NT2/D1 (cell line): Measurements from ENCODE around the gene PLEKHA6.

ENCODE experiments used
- DNase-seq: peaks from one replicate; pipeline ENCODE4 v3.0.0-alpha.2; 2011; ENCODE audit warnings: low read depth, low spot score
- H3K27me3 ChIP-seq: 2 replicates; pipeline ENCODE4 v1.6.0; 2011; ENCODE audit warnings: mild to moderate bottlenecking; ENCODE audit not compliant: insufficient read length, insufficient read depth
- H3K36me3 ChIP-seq: 2 replicates; pipeline ENCODE4 v1.6.1; 2011; ENCODE audit warnings: mild to moderate bottlenecking, low read length, mixed read lengths; ENCODE audit not compliant: insufficient read depth, insufficient read length
- H3K4me1 ChIP-seq: 2 replicates; pipeline ENCODE4 v1.5.1; 2011; ENCODE audit not compliant: insufficient read depth, insufficient read length
- H3K4me3 ChIP-seq: 2 replicates; pipeline ENCODE4 v1.5.1; 2011; ENCODE audit warnings: low read depth; ENCODE audit not compliant: insufficient read length
- H3K9ac ChIP-seq: 2 replicates; pipeline ENCODE4 v1.6.0; 2011; ENCODE audit warnings: low read depth; ENCODE audit not compliant: insufficient read length
- H3K9me3 ChIP-seq: 2 replicates; pipeline ENCODE4 v1.5.1; 2011; ENCODE audit warnings: mild to moderate bottlenecking, low read length; ENCODE audit not compliant: insufficient read depth
- SUZ12 ChIP-seq: IDR thresholded peaks from 2 replicates; pipeline ENCODE4 v1.6.1; 2011; ENCODE audit not compliant: insufficient read length, insufficient read depth; ENCODE audit errors: extremely low read depth
- YY1 ChIP-seq: IDR thresholded peaks from 2 replicates; pipeline ENCODE4 v1.6.1; 2011; ENCODE audit not compliant: insufficient read length, insufficient read depth
- ZNF274 ChIP-seq: IDR thresholded peaks from 2 replicates; pipeline ENCODE4 v1.6.1; 2011; ENCODE audit warnings: mild to moderate bottlenecking, low read depth, low read length

PLEKHA6 gene

DNA sequence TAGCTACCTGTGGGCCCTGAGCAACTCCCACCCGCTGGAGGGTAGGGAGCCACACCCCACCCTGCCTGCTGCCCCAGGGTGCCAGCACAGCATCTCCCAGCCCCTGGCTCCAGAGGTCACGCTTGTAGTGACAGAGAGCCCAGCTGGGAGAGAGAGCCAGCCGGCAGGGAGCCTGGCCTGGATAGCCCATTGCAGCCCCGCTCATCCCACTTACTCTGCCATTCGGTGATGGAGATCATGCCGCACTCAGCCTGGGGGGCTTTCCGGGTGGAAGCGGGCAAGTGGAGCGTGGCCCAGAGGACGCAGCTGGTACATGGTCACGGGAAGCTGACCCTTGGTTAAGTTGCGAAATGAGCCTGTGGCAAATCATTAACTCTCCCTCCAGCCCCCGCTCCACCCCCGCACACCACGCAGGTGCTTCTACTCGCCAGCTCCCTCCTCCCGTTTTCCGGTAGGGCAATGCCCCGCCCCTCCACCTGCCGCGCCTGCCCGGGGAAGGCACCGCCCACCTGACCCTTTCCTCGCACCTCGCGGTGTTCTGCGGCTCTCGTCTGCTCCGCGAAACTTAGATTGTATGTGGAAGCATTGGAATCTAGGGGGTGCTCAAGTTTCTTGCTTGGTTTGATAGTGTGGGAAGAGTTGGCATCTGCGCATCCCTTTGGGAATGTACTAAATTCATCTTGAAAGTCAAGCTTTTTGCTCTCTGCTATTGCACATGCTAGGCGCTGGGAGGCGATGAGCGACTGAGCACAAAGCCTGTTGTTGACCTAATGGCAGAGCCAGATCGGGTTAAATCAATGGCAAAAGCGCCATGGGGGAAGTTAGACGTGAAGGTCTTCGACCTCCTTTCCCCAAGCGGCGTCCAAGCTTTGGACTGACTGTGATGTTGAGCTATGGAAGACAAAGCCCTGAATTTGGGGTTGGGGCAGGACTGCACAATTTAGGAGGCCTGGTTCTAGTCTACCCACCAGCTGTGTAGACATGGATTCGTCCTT lies 145.8 kb downstream of the PLEKHA6 start, which contains the start of gene GOLT1A:
Gene GOLT1A (minus strand): TSS at position 321 of the 995 bp plus-strand sequence. CDS start 82 bp downstream, at position 239.
- H3K9ac ChIP-seq: peak within 1 kb of the TSS; percentile 29
- no peaks in the 10 kb centered on the region for H3K9me3 ChIP-seq
- H3K27me3 ChIP-seq: peaks cover 6% of the 10 kb centered on the region
- DNase-seq: peak; percentile 87
- H3K4me1 ChIP-seq: peaks cover 5% of the 10 kb centered on the region
- TF ChIP-seq SUZ12 (no peak), ZNF274 (no peak), YY1 (no peak)
- H3K4me3 ChIP-seq: no peak within 1 kb of the TSS
- no peaks in the 10 kb centered on the region for H3K36me3 ChIP-seq

DNA sequence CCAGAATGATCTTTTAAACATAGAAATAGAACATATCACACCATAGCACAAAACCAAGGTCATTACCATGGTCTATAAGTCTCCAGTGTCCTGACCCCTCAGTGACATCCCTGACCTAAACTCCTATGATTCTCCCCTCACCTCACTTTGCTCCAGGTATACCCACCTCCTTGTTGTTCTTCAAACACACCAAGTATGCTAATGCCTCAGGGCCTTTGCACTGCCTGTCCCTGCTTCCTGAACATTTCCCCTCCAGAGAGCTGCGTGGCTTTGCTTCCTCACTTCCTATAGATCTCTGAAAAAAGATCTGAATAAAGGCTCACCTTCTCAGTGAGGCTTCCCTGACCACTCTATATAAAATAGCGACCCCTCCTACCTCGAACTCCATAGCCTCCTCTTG lies 147.0 kb downstream of the PLEKHA6 start:
- no peak overlapping the region for H3K4me3 ChIP-seq
- H3K36me3 ChIP-seq: no peaks in the 10 kb centered on the region
- peaks cover 6% of the 10 kb centered on the region for H3K27me3 ChIP-seq
- DNase-seq: no peak
- H3K9me3 ChIP-seq: no peaks in the 10 kb centered on the region
- H3K4me1 ChIP-seq: peaks cover 5% of the 10 kb centered on the region
- H3K9ac ChIP-seq: no peak overlapping the region
- no peak for TF ChIP-seq SUZ12
- no peak for TF ChIP-seq YY1
- TF ChIP-seq ZNF274: no peak

- Histone ChIP-seq H3K4me1 (peaks cover 5% of the 10 kb centered on the region), H3K27me3 (peaks cover 12% of the 10 kb centered on the region), H3K36me3 (no peaks in the 10 kb centered on the region), H3K9me3 (no peaks in the 10 kb centered on the region), H3K4me3 (no peak overlapping the region), H3K9ac (no peak overlapping the region)
- no peak for DNase-seq
- no peak for TF ChIP-seq ZNF274
- no peak for TF ChIP-seq YY1
- TF ChIP-seq SUZ12: no peak
These were observed 148.7 kb downstream of the PLEKHA6 start for GRCh38 chr1:204211046-204211445.

DNA sequence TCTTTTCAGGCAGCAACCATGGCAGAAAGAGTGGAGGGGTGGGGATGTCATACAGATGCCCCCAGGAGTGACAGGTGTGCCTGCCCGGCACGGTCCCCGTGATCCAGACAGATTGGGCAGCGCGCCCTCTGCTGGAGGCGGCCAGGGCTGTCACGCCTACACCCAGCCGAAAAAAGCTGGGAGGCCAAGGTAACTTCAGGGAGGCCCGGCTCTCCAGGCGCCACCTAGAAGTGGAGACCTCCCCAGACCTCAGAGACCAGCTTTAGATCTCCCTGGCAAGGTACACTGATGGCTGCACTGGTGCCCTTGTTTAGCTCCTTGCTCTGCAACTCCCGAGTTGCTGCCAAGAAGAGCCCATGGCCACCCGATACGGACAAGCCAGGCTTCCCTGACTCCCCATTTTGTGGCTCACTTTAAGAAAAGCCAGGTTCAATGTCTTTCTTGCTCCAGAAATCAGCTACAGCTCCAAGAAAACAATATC lies 152.6 kb downstream of the PLEKHA6 start:
- Histone ChIP-seq H3K4me1 (no peaks in the 10 kb centered on the region), H3K9ac (no peak overlapping the region), H3K27me3 (peaks cover 6% of the 10 kb centered on the region), H3K36me3 (no peaks in the 10 kb centered on the region), H3K9me3 (no peaks in the 10 kb centered on the region), H3K4me3 (no peak overlapping the region)
- no peak for TF ChIP-seq ZNF274
- DNase-seq: peak; percentile 62

DNA sequence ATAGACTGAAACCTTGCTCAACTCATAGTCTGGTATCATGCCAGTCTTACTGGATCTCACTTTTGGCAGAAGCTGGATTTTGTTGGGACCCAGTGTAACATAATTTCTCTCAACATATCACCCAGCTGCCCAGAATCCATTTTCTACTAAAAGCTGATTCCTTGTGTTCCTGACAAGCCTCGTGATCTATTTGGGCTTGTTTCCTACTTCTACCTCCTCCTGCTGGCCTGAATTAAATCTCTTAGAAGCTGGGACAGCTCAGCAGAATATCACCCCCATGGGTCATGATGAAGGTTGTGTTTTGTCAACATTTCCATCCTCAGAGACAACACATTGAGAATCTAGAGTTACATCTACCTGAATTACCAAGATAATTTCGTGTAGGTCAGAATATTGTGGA lies 153.6 kb downstream of the PLEKHA6 start:
- Histone ChIP-seq H3K4me1 (no peaks in the 10 kb centered on the region), H3K27me3 (peaks cover 6% of the 10 kb centered on the region), H3K9ac (no peak overlapping the region), H3K4me3 (no peak overlapping the region), H3K9me3 (no peaks in the 10 kb centered on the region), H3K36me3 (no peaks in the 10 kb centered on the region)
- TF ChIP-seq YY1 (no peak), ZNF274 (no peak), SUZ12 (no peak)
- DNase-seq: no peak

DNA sequence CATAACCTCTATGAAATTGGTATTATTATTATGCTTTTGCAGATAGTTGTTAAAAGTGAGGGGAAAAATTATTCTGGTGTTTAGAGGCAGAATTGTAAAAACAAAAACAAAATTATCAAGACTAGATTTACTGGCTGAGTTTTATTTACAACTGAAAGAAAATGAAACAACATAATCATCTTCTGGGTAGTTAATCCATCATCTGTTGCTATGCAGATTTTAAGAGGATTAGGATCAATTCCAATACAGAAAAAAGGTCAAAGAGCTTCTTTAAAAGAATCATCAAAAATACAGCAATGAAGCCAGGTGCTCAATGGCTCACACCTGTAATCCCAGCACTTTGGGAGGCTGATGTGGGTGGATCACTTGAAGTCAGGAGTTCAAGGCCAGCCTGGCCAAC lies 154.2 kb downstream of the PLEKHA6 start:
- Histone ChIP-seq H3K9me3 (no peaks in the 10 kb centered on the region), H3K4me1 (no peaks in the 10 kb centered on the region), H3K36me3 (no peaks in the 10 kb centered on the region), H3K9ac (no peak overlapping the region), H3K27me3 (peaks cover 6% of the 10 kb centered on the region), H3K4me3 (no peak overlapping the region)
- DNase-seq: no peak
- TF ChIP-seq ZNF274: no peak
- TF ChIP-seq SUZ12: no peak
- TF ChIP-seq YY1: no peak

DNA sequence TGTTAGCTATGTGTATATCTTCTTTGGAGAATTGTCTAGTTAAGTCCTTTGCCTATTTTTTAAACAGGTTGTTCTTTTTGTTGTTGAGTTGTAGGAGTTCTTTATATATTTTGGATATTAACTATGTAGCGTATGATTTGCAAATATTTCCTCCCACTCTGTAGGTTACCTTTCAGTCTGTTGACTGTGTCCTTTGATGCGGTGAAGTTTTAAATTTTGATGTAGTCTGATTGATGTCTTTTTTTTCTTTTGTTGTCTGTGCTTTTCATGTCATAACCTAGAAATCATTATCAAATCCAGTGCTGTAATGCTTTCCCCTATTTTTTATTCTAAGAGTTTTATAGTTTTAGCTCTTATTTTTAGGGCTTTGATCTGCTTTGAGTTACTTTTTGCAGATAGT lies 154.8 kb downstream of the PLEKHA6 start:
- no peak for DNase-seq
- no peak for TF ChIP-seq ZNF274
- TF ChIP-seq YY1: no peak
- TF ChIP-seq SUZ12: no peak
- Histone ChIP-seq H3K4me3 (no peak overlapping the region), H3K36me3 (no peaks in the 10 kb centered on the region), H3K9ac (no peak overlapping the region), H3K9me3 (no peaks in the 10 kb centered on the region), H3K4me1 (no peaks in the 10 kb centered on the region), H3K27me3 (peaks cover 6% of the 10 kb centered on the region)
